GM12878 (cell line): ENCODE measurements around the gene SNTA1. TPM values are rescaled to one million over a fixed set of nuclear protein-coding genes. Genes with fewer than 3 reads are reported as not detected.

Experiments used
- ATAC-seq: fragments of 200-7000 bp; cut with Tn5 transposase; 3 replicates; pipeline ENCODE4 v1.9.1; 2020; ENCODE audit warnings: mild to moderate bottlenecking, moderate library complexity
- BruUV-seq: library from RNA; stranded (reverse); fragments of 400-500 nt; replicated peaks from 2 replicates; lab custom pipeline; 2021; lab: Mats Ljungman, UMichigan
- CTCF ChIA-PET: fragments of 300-600 bp; sonication (Branson Sonifier 250); formaldehyde crosslinking; extraction: SDS; loops from one replicate; lab custom pipeline; 2021; ENCODE audit warnings: inconsistent platforms; lab: Yijun Ruan, JAX
- POLR2A ChIA-PET: fragments of 350-600 bp; formaldehyde crosslinking; extraction: SDS; loops from one replicate; lab custom pipeline; 2021; ENCODE audit warnings: inconsistent platforms; lab: Charles Lee
- RAD21 ChIA-PET: fragments of 300-600 bp; sonication (Branson Sonifier 250); formaldehyde crosslinking; loops from one replicate; lab custom pipeline; 2023; ENCODE audit warnings: antibody characterized with exemption; ENCODE audit not compliant: unreplicated experiment; lab: Charles Lee
- SMC1A ChIA-PET: fragments of 300-600 bp; sonication (Branson Sonifier 250); formaldehyde crosslinking; loops from one replicate; lab custom pipeline; 2023; ENCODE audit not compliant: unreplicated experiment, uncharacterized antibody; lab: Charles Lee
- DNase-seq: peaks from one replicate; pipeline ENCODE4 v3.0.0-alpha.2; 2011; ENCODE audit warnings: low read depth, low spot score
- FAIRE-seq: peaks from 3 replicates; lab custom pipeline; 2011; peaks lifted over from hg19 to GRCh38; lab: Jason Lieb, UNC
- H2AFZ ChIP-seq: 2 replicates; pipeline ENCODE4 v1.6.0; 2011; ENCODE audit warnings: low read depth, low read length, control low read depth; ENCODE audit not compliant: control insufficient read depth
- H3K27ac ChIP-seq: 2 replicates; pipeline ENCODE4 v1.5.1; 2011; ENCODE audit warnings: control low read depth; ENCODE audit not compliant: control insufficient read depth, insufficient read depth
- H3K27me3 ChIP-seq, 2 experiments: replicated peaks in 1 of 2; 2 replicates each; pipeline versions ENCODE4 v1.6.0 to v1.6.1; 2011; ENCODE audit warnings: low read length in 1 of 2; ENCODE audit not compliant: control insufficient read depth in 2 of 2, insufficient read depth in 2 of 2
- H3K36me3 ChIP-seq, 2 experiments: 2 replicates each; pipeline ENCODE4 v1.5.1; 2011; ENCODE audit warnings: low read length in 1 of 2; ENCODE audit not compliant: control insufficient read depth in 2 of 2, insufficient read depth in 2 of 2
- H3K4me1 ChIP-seq: 2 replicates; pipeline ENCODE4 v1.6.1; 2011; ENCODE audit warnings: mild to moderate bottlenecking, low read length, moderate library complexity, mixed read lengths; ENCODE audit not compliant: control insufficient read depth, insufficient read depth
- H3K4me2 ChIP-seq: 2 replicates; pipeline ENCODE4 v1.6.0; 2011; ENCODE audit warnings: control low read depth; ENCODE audit not compliant: control insufficient read depth, insufficient read depth
- H3K4me3 ChIP-seq: fragments of 200-600 bp; sonication (generic); 2 replicates; pipeline ENCODE4 v1.5.1; 2016
- H3K79me2 ChIP-seq: 2 replicates; pipeline ENCODE4 v1.6.0; 2011; ENCODE audit warnings: low read length; ENCODE audit not compliant: control insufficient read depth, insufficient read depth
- H3K9ac ChIP-seq: 2 replicates; pipeline ENCODE4 v1.8.0; 2011; ENCODE audit warnings: low read length, control low read depth, mixed read lengths; ENCODE audit not compliant: control insufficient read depth, insufficient read depth
- H3K9me3 ChIP-seq: replicated peaks from 3 replicates; pipeline ENCODE4 v1.5.1; 2011; ENCODE audit warnings: mild to moderate bottlenecking, low read length; ENCODE audit not compliant: control insufficient read depth, insufficient read depth
- H4K20me1 ChIP-seq: 2 replicates; pipeline ENCODE4 v1.6.0; 2011; ENCODE audit not compliant: control insufficient read depth, insufficient read depth
- ATF3 ChIP-seq: IDR thresholded peaks from 2 replicates; pipeline ENCODE4 v1.6.1; 2011; ENCODE audit warnings: low read depth, mild to moderate bottlenecking, low read length, moderate library complexity, borderline replicate concordance; ENCODE audit errors: extremely low read depth
- KDM1A ChIP-seq: fragments of 200-600 bp; sonication (generic); IDR thresholded peaks from 2 replicates; pipeline ENCODE4 v1.6.1; 2016; ENCODE audit warnings: borderline replicate concordance
- PKNOX1 ChIP-seq: fragments of 450-650 bp; IDR thresholded peaks from 2 replicates; pipeline ENCODE4 v1.6.1; 2016; ENCODE audit warnings: mild to moderate bottlenecking
- RAD21 ChIP-seq: IDR thresholded peaks from 2 replicates; pipeline ENCODE4 v1.6.1; 2011; ENCODE audit warnings: mild to moderate bottlenecking, low read depth, low read length, moderate library complexity; ENCODE audit not compliant: insufficient read depth
- SIX5 ChIP-seq: IDR thresholded peaks from 2 replicates; pipeline ENCODE4 v1.6.1; 2011; ENCODE audit warnings: mild to moderate bottlenecking, low read depth, low read length, moderate library complexity; ENCODE audit not compliant: severe bottlenecking
- SMAD5 ChIP-seq: IDR thresholded peaks from 2 replicates; pipeline ENCODE4 v1.6.1; 2016; ENCODE audit warnings: antibody characterized with exemption, low read depth
- SMC3 ChIP-seq: IDR thresholded peaks from 2 replicates; pipeline ENCODE4 v1.6.1; 2011; ENCODE audit warnings: low read length, improper control_type of control experiment, borderline replicate concordance
- TCF3 ChIP-seq: IDR thresholded peaks from 2 replicates; pipeline ENCODE4 v1.6.1; 2012; ENCODE audit warnings: low read depth, mild to moderate bottlenecking, low read length, borderline replicate concordance; ENCODE audit not compliant: insufficient read depth
- ZBED1 ChIP-seq: IDR thresholded peaks from 2 replicates; pipeline ENCODE4 v1.6.1; 2016; ENCODE audit warnings: borderline replicate concordance
- WGBS: methylation state at CpG from one replicate; pipeline ENCODE4 v1.1.6; 2016; ENCODE audit warnings: low lambda C conversion rate; ENCODE audit not compliant: insufficient replicate concordance, insufficient coverage; ENCODE audit errors: missing lambda C conversion rate; 5-methylcytosine and 5-hydroxymethylcytosine counted together
- in situ Hi-C: fragments of 300-500 bp; cut with MboI; formaldehyde crosslinking; loops from 9 replicates; pipeline ENCODE4 v1.14.3; 2018; ENCODE audit warnings: mixed read lengths
- intact Hi-C: fragments of 100-400 bp; cut with micrococcal nuclease; formaldehyde crosslinking; loops from one replicate; pipeline ENCODE4 v1.14.2; 2022; ENCODE audit not compliant: unreplicated experiment
- polyA plus RNA-seq, 11 experiments: library from polyadenylated mRNA; depleted of rRNA in 4 of 11; unstranded in 6 of 11; stranded (reverse) in 5 of 11; fragments of >200 nt; fragmentation: Nextera tagmentation in 4 of 11; fragmentation: Illumina TruSeq in 1 of 11; extraction: Ambion mirVana in 4 of 11; extraction: Trizol in 1 of 11; gene quantifications; 1 replicate in 1 of 11; 2 replicates in 10 of 11; pipeline versions ENCODE4 v1.2.1 to v1.2.3, GENCODE V29; 2011 to 2016; ENCODE audit warnings: inconsistent platforms in 2 of 11, missing spikeins in 2 of 11, low read depth in 1 of 11
- total RNA-seq, 4 experiments: library from RNA; depleted of rRNA in 3 of 4; stranded (reverse); fragments of >200 nt in 3 of 4; fragmentation: Illumina TruSeq in 1 of 4; extraction: Trizol in 1 of 4; gene quantifications; 2 replicates each; pipeline versions ENCODE4 v1.2.1 to v1.2.3, GENCODE V29; 2013 to 2021

SNTA1 gene
- total and polyA plus RNA-seq, 10 of the 15 experiments (the other 5 are each of a cell fraction or from before 2014, with no cell fraction given) = 0.26 to 5.1 (median 1.8) TPM

- no peak for FAIRE-seq
These were observed 50.0 kb downstream of the SNTA1 start for GRCh38 chr20:33393609-33394008.

More at GRCh38 chr20:33393609-33394008, 50.0 kb downstream of the SNTA1 start:
- no peaks in the 10 kb centered on the region for H3K9me3 ChIP-seq
- POLR2A ChIA-PET = no interaction called here
- in situ Hi-C loops = no loop called here
- no peak overlapping the region for H3K4me3 ChIP-seq
- SMC1A ChIA-PET = no interaction called here
- ATAC-seq (no peak), DNase-seq (no peak)
- no peak overlapping the region for H3K4me2 ChIP-seq
- RAD21 ChIA-PET = no interaction called here
- no peak overlapping the region for H2AFZ ChIP-seq
- no peaks in the 10 kb centered on the region for H3K27me3 ChIP-seq
- H3K27ac ChIP-seq = no peak overlapping the region
- H3K4me1 ChIP-seq = no peaks in the 10 kb centered on the region
- intact Hi-C loops = no loop called here
- no peaks in the 10 kb centered on the region for H4K20me1 ChIP-seq
- no TSS peak for BruUV-seq
- H3K9ac ChIP-seq = no peak overlapping the region
- TF ChIP-seq RAD21 = no peak
- TF ChIP-seq TCF3 = no peak
- no peak for TF ChIP-seq SMAD5
- no peak for TF ChIP-seq PKNOX1
- no peak for TF ChIP-seq ZBED1
- TF ChIP-seq KDM1A = no peak
- no peak for TF ChIP-seq ATF3
- TF ChIP-seq SIX5 = no peak
- no peak for TF ChIP-seq SMC3
- 99% methylated on average over 4 of the region's 4 CpGs for WGBS
- peaks cover 2% of the 10 kb centered on the region; the same call in 1 of the 2 replicates for H3K79me2 ChIP-seq
- CTCF ChIA-PET = interaction anchor here (1.0 to 1.1 kb wide), 2 partner anchors 51 kb away, joined by 4 read pairs; no protein-coding TSS in a partner anchor
- peaks cover 0 to 14% of the 10 kb centered on the region in 2 experiments for H3K36me3 ChIP-seq
